Caco-2 (cell line): ENCODE results near the gene SLC16A9. TPM values are rescaled to one million over a fixed set of nuclear protein-coding genes. Genes with fewer than 3 reads are reported as not detected.

Experiments used
- Bru-seq: library from RNA; stranded (reverse); fragments of 400-500 nt; gene quantifications from one replicate; lab custom pipeline; 2021; lab: Mats Ljungman, UMichigan
- BruChase-seq, 2 experiments: library from RNA; stranded (reverse); fragments of 400-500 nt; gene quantifications; one replicate each; lab custom pipeline; 2021; lab: Mats Ljungman, UMichigan
- BruUV-seq: library from RNA; stranded (reverse); fragments of 400-500 nt; replicated peaks from 2 replicates; lab custom pipeline; 2021; lab: Mats Ljungman, UMichigan
- CTCF ChIA-PET: fragments of 300-600 bp; sonication (Branson Sonifier 250); formaldehyde crosslinking; loops from one replicate; lab custom pipeline; 2022; ENCODE audit warnings: antibody characterized with exemption; lab: Charles Lee
- POLR2A ChIA-PET: fragments of 300-600 bp; sonication (Branson Sonifier 250); formaldehyde crosslinking; loops from one replicate; lab custom pipeline; 2022; ENCODE audit warnings: antibody characterized with exemption; lab: Charles Lee
- DNase-seq, 2 experiments: peaks; one replicate each; pipeline versions ENCODE4 v3.0.0 to v3.0.0-alpha.2; 2020 to 2022
- H3K27me3 ChIP-seq: replicated peaks from 2 replicates; pipeline ENCODE4 v1.6.0; 2011; ENCODE audit warnings: low read length; ENCODE audit not compliant: control insufficient read depth, insufficient read depth
- H3K36me3 ChIP-seq: 2 replicates; pipeline ENCODE4 v1.5.1; 2011; ENCODE audit warnings: low read length; ENCODE audit not compliant: control insufficient read depth, insufficient read depth
- H3K4me1 ChIP-seq: fragments of 250-450 bp; sonication (Bioruptor Pico); 2 replicates; pipeline ENCODE4 v1.5.1; 2020; ENCODE audit warnings: mild to moderate bottlenecking
- H3K4me3 ChIP-seq: 2 replicates; pipeline ENCODE4 v1.5.1; 2011; ENCODE audit warnings: low read depth, mild to moderate bottlenecking, control low read depth, low read length
- H3K9me3 ChIP-seq: fragments of 250-450 bp; sonication (Bioruptor Pico); 2 replicates; pipeline ENCODE4 v1.5.1; 2020; ENCODE audit warnings: mild to moderate bottlenecking, moderate library complexity
- H3K27ac Mint-ChIP-seq: one replicate; pipeline ENCODE4 v1.8.0; 2022; ENCODE audit warnings: mixed read lengths; ENCODE audit not compliant: unreplicated experiment
- H3K27me3 Mint-ChIP-seq: one replicate; pipeline ENCODE4 v1.8.0; 2022; ENCODE audit warnings: mixed read lengths; ENCODE audit not compliant: insufficient read depth, unreplicated experiment
- H3K36me3 Mint-ChIP-seq: one replicate; pipeline ENCODE4 v1.8.0; 2022; ENCODE audit warnings: mild to moderate bottlenecking, mixed read lengths; ENCODE audit not compliant: insufficient read depth, unreplicated experiment
- H3K4me1 Mint-ChIP-seq: one replicate; pipeline ENCODE4 v1.8.0; 2022; ENCODE audit warnings: low read depth, mixed read lengths; ENCODE audit not compliant: unreplicated experiment
- H3K4me3 Mint-ChIP-seq: one replicate; pipeline ENCODE4 v1.8.0; 2022; ENCODE audit warnings: mild to moderate bottlenecking, moderate library complexity, mixed read lengths; ENCODE audit not compliant: unreplicated experiment
- H3K9me3 Mint-ChIP-seq: one replicate; pipeline ENCODE4 v1.8.0; 2022; ENCODE audit warnings: mixed read lengths; ENCODE audit not compliant: unreplicated experiment
- intact Hi-C: fragments of 100-400 bp; cut with micrococcal nuclease; formaldehyde crosslinking; loops from one replicate; pipeline ENCODE4 v1.10.0; 2022; ENCODE audit not compliant: unreplicated experiment
- long read RNA-seq: library from polyadenylated mRNA; stranded (forward); transcript quantifications from one replicate; pipeline ENCODE4 v2.0.0, GENCODE V29; 2022
- total RNA-seq: library from RNA; stranded (reverse); gene quantifications from 2 replicates; pipeline ENCODE4 v1.2.3, GENCODE V29; 2022
- TF ChIP-seq, protein P1 (sequence below), 2 experiments: fragments of 200-600 bp in 1 of 2; IDR thresholded peaks; 1 replicate in 1 of 2; 2 replicates in 1 of 2; pipeline versions ENCODE4 v1.5.1 to v1.8.0; 2011 to 2022; ENCODE audit warnings: antibody characterized with exemption in 1 of 2, control low read depth in 1 of 2, inconsistent platforms in 1 of 2, low read depth in 1 of 2, low read length in 1 of 2, mild to moderate bottlenecking in 1 of 2, moderate library complexity in 1 of 2; ENCODE audit not compliant: insufficient read depth in 1 of 2, severe bottlenecking in 1 of 2, unreplicated experiment in 1 of 2

The SLC16A9 gene
- total RNA-seq (0.26 and 0.45 TPM in 2 replicates), Bru-seq, nascent RNA (percentile 21 among the genes with signal in this experiment), BruChase-seq, experiment 1, labeled RNA remaining after a 2-hour chase (percentile 26 among the genes with signal in this experiment), BruChase-seq, experiment 2, labeled RNA remaining after a 6-hour chase (percentile 23 among the genes with signal in this experiment)
- long read RNA-seq, full-length matches to known transcripts, result 1 of 1 reads
- long read RNA-seq, partial matches to known transcripts, result 0 of 1 reads
- long read RNA-seq, other reads (novel, unspliced or antisense), result 0 of 1 reads

GRCh38 chr10:59709395-59710125, at the start of gene SLC16A9:
Gene SLC16A9, minus strand, starts transcription at chr10:59709850. Its CDS starts 25,559 bp downstream, at chr10:59684291.
- Mint-ChIP-seq H3K4me1 (no peaks in the 10 kb centered on the region), H3K27ac (no peak within 1 kb of the TSS), H3K9me3 (no peaks in the 10 kb centered on the region), H3K36me3 (no peaks in the 10 kb centered on the region), H3K27me3 (peaks cover 37% of the 10 kb centered on the region), H3K4me3 (peak within 1 kb of the TSS; percentile 79)
- DNase-seq, result peak; percentile 67 to 71
- POLR2A ChIA-PET, result no interaction called here
- H3K36me3 ChIP-seq, result no peaks in the 10 kb centered on the region
- H3K27me3 ChIP-seq, result peaks cover 5% of the 10 kb centered on the region
- H3K4me1 ChIP-seq, result no peaks in the 10 kb centered on the region
- H3K4me3 ChIP-seq, result peak within 1 kb of the TSS; percentile 58
- BruUV-seq, result no TSS peak
- CTCF ChIA-PET, result interaction anchor here (0.7 to 1.2 kb wide), 5 partner anchors 81 to 501 kb away, joined by 3 to 5 read pairs (median 3); partner anchors contain the start of gene CCDC6
- H3K9me3 ChIP-seq, result no peaks in the 10 kb centered on the region
- intact Hi-C loops, result loop anchor here (2.0 to 5.0 kb wide), 2 partner anchors 82 to 99 kb away; no protein-coding TSS in a partner anchor
- TF ChIP-seq, protein P1, sequence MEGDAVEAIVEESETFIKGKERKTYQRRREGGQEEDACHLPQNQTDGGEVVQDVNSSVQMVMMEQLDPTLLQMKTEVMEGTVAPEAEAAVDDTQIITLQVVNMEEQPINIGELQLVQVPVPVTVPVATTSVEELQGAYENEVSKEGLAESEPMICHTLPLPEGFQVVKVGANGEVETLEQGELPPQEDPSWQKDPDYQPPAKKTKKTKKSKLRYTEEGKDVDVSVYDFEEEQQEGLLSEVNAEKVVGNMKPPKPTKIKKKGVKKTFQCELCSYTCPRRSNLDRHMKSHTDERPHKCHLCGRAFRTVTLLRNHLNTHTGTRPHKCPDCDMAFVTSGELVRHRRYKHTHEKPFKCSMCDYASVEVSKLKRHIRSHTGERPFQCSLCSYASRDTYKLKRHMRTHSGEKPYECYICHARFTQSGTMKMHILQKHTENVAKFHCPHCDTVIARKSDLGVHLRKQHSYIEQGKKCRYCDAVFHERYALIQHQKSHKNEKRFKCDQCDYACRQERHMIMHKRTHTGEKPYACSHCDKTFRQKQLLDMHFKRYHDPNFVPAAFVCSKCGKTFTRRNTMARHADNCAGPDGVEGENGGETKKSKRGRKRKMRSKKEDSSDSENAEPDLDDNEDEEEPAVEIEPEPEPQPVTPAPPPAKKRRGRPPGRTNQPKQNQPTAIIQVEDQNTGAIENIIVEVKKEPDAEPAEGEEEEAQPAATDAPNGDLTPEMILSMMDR (IDR thresholded peaks at IDR 0.05; ENCODE audit: insufficient read depth in 1 of 2, low read depth in 1 of 2, low read length in 1 of 2, severe bottlenecking in 1 of 2, unreplicated experiment in 1 of 2), result peak; percentile 64 to 65

- Histone ChIP-seq H3K4me3 (no peak overlapping the region), H3K36me3 (no peaks in the 10 kb centered on the region), H3K9me3 (peaks cover 5% of the 10 kb centered on the region; the same call in 1 of the 2 replicates), H3K4me1 (no peaks in the 10 kb centered on the region), H3K27me3 (no peaks in the 10 kb centered on the region)
- no TSS peak for BruUV-seq
- peaks cover 24% of the 10 kb centered on the region for H3K9me3 Mint-ChIP-seq
- intact Hi-C loops, result no loop called here
- TF ChIP-seq, protein P1 (IDR thresholded peaks at IDR 0.05; ENCODE audit: insufficient read depth in 1 of 2, low read depth in 1 of 2, low read length in 1 of 2, severe bottlenecking in 1 of 2, unreplicated experiment in 1 of 2), result no peak
- H3K27ac Mint-ChIP-seq, result no peak overlapping the region
- no peaks in the 10 kb centered on the region for H3K36me3 Mint-ChIP-seq
- H3K27me3 Mint-ChIP-seq, result peaks cover 4% of the 10 kb centered on the region
- ChIA-PET CTCF (no interaction called here), POLR2A (no interaction called here)
- H3K4me3 Mint-ChIP-seq, result no peak overlapping the region
- H3K4me1 Mint-ChIP-seq, result no peaks in the 10 kb centered on the region
- DNase-seq, result no peak
Observed at GRCh38 chr10:59757966-59758365, 48.3 kb upstream of the SLC16A9 start.

- Histone ChIP-seq H3K9me3 (no peaks in the 10 kb centered on the region), H3K4me1 (no peaks in the 10 kb centered on the region), H3K36me3 (no peaks in the 10 kb centered on the region), H3K4me3 (no peak overlapping the region), H3K27me3 (no peaks in the 10 kb centered on the region)
- BruUV-seq, result no TSS peak
- no peak overlapping the region for H3K27ac Mint-ChIP-seq
- intact Hi-C loops, result no loop called here
- H3K27me3 Mint-ChIP-seq, result peaks cover 16% of the 10 kb centered on the region
- no peak overlapping the region for H3K4me3 Mint-ChIP-seq
- TF ChIP-seq, protein P1 (IDR thresholded peaks at IDR 0.05; ENCODE audit: insufficient read depth in 1 of 2, low read depth in 1 of 2, low read length in 1 of 2, severe bottlenecking in 1 of 2, unreplicated experiment in 1 of 2), result no peak
- ChIA-PET POLR2A (no interaction called here), CTCF (no interaction called here)
- H3K9me3 Mint-ChIP-seq, result peaks cover 10% of the 10 kb centered on the region
- H3K36me3 Mint-ChIP-seq, result no peaks in the 10 kb centered on the region
- H3K4me1 Mint-ChIP-seq, result no peaks in the 10 kb centered on the region
- DNase-seq, result no peak
Observed at GRCh38 chr10:59754951-59755350, 45.3 kb upstream of the SLC16A9 start.
